Stimulated activated naive CD8-positive, alpha-beta T cell treated with anti-CD3 and anti-CD28 coated beads, Interleukin-15, Interleukin-2, amounts not matched to agents 100 ng/mL and 50 ng/mL, for 24 hours (primary cell): ENCODE results near the gene ARL10.

Experiments
- H3K27ac Mint-ChIP-seq: one replicate; pipeline ENCODE4 v1.8.0; 2021; ENCODE audit warnings: mild to moderate bottlenecking, mixed read lengths
- H3K27me3 Mint-ChIP-seq: one replicate; pipeline ENCODE4 v1.8.0; 2021; ENCODE audit warnings: mixed read lengths
- H3K36me3 Mint-ChIP-seq: one replicate; pipeline ENCODE4 v1.8.0; 2021; ENCODE audit warnings: low read depth, mixed read lengths
- H3K4me1 Mint-ChIP-seq: one replicate; pipeline ENCODE4 v1.8.0; 2021; ENCODE audit warnings: low read depth, mixed read lengths
- H3K4me3 Mint-ChIP-seq: one replicate; pipeline ENCODE4 v1.8.0; 2021; ENCODE audit warnings: mild to moderate bottlenecking, mixed read lengths
- H3K9me3 Mint-ChIP-seq: one replicate; pipeline ENCODE4 v1.8.0; 2021; ENCODE audit warnings: mixed read lengths

Gene ARL10

DNA sequence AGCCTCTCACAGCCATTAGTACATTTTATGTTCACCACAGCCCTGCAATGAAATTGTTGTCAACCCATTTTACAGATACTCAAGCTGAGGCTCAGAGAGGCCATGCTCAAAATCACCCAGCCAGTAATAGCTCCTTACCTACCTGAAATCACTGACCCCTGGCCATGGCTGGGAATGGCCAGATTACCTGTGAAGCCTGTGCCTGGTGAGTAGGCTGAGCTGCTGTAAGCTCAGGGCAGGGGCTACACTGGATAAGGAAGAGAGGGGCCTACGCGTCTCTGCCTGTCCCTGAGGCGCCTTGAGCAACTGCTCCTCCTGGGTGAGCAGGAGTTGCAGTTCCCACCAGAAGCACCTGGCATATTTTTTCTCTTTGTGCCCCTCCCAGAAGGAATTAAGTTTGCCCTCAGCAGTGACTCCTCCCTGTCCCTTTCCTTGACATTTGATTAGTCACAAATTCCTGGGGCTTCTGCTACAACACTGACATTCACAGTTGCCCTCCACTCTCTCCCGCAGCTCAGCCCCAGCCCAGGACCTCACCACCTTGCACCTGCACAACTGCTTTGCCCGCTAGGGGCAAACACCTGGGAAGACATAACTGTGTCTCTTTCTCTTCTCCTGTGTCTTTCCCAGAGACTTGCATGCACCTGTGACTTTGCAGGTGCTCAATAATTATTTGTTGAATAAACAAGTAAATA, 45.3 kb downstream of the ARL10 start:
- Mint-ChIP-seq H3K4me3 (no peak overlapping the region), H3K36me3 (peaks cover 11% of the 10 kb centered on the region), H3K4me1 (peaks cover 30% of the 10 kb centered on the region), H3K9me3 (no peaks in the 10 kb centered on the region), H3K27ac (no peak overlapping the region), H3K27me3 (no peaks in the 10 kb centered on the region)

GRCh38 chr5:176412517-176413254, 47.4 kb downstream of the ARL10 start:
- Mint-ChIP-seq H3K36me3 (peaks cover 10% of the 10 kb centered on the region), H3K4me1 (peaks cover 38% of the 10 kb centered on the region), H3K27me3 (no peaks in the 10 kb centered on the region), H3K9me3 (no peaks in the 10 kb centered on the region), H3K27ac (no peak overlapping the region), H3K4me3 (no peak overlapping the region)

- Mint-ChIP-seq H3K9me3 (no peaks in the 10 kb centered on the region), H3K36me3 (peaks cover 7% of the 10 kb centered on the region), H3K4me1 (peaks cover 38% of the 10 kb centered on the region), H3K4me3 (no peak overlapping the region), H3K27ac (no peak overlapping the region), H3K27me3 (no peaks in the 10 kb centered on the region)
Observed at GRCh38 chr5:176413255-176413565, 47.9 kb downstream of the ARL10 start.

DNA sequence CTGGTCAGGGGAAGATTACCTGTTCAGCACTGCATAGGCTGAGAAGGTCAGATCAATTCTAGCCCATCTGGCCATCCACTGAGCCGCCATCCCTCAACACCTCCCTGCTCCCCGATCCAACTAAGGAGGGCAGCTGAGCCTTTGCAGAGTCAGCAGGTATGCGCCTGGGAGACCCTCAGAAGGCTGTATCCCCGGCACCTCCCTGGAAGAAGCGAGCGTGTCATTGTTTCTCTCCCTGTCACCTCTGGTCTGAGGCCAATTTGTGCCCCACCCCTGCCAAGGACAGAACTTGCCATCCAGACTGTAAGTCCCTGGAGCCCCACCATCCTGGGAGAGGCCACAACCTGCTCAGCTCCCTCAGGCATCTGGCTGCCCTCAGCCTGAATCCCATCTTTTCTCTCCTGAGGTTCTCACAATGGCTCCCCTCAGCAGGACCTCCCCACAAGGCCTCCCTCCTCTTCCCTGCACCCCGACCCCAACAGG, 48.5 kb downstream of the ARL10 start:
- no peaks in the 10 kb centered on the region for H3K9me3 Mint-ChIP-seq
- H3K36me3 Mint-ChIP-seq: peaks cover 7% of the 10 kb centered on the region
- H3K4me1 Mint-ChIP-seq: peaks cover 38% of the 10 kb centered on the region
- no peaks in the 10 kb centered on the region for H3K27me3 Mint-ChIP-seq
- H3K4me3 Mint-ChIP-seq: no peak overlapping the region
- H3K27ac Mint-ChIP-seq: no peak overlapping the region

DNA sequence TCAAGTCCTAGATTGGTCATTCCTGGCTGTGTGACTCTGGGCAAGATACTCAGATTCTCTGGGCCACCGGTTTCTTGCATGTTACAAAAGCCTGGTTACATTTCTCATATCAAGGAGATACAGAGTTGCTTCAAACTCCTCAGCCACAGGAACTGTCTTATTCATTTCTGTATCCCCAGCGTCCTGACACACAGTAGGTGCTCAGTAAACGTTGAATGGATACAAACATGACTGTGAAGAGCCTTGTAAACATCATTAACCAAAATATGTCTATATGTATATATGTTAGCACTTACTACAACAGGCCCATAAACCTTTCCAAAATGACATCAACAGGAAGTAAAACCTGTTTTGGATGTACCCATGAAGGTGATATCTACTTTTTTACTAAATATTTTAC, 49.4 kb downstream of the ARL10 start:
- peaks cover 38% of the 10 kb centered on the region for H3K4me1 Mint-ChIP-seq
- no peaks in the 10 kb centered on the region for H3K9me3 Mint-ChIP-seq
- H3K4me3 Mint-ChIP-seq: peak overlapping the region; percentile 84
- peaks cover 5% of the 10 kb centered on the region for H3K36me3 Mint-ChIP-seq
- H3K27me3 Mint-ChIP-seq: no peaks in the 10 kb centered on the region
- no peak overlapping the region for H3K27ac Mint-ChIP-seq

GRCh38 chr5:176415240-176415951, 50.1 kb downstream of the ARL10 start:
- peak overlapping the region; percentile 84 for H3K4me3 Mint-ChIP-seq
- H3K27ac Mint-ChIP-seq: no peak overlapping the region
- no peaks in the 10 kb centered on the region for H3K36me3 Mint-ChIP-seq
- H3K27me3 Mint-ChIP-seq: no peaks in the 10 kb centered on the region
- H3K9me3 Mint-ChIP-seq: no peaks in the 10 kb centered on the region
- peaks cover 38% of the 10 kb centered on the region for H3K4me1 Mint-ChIP-seq

DNA sequence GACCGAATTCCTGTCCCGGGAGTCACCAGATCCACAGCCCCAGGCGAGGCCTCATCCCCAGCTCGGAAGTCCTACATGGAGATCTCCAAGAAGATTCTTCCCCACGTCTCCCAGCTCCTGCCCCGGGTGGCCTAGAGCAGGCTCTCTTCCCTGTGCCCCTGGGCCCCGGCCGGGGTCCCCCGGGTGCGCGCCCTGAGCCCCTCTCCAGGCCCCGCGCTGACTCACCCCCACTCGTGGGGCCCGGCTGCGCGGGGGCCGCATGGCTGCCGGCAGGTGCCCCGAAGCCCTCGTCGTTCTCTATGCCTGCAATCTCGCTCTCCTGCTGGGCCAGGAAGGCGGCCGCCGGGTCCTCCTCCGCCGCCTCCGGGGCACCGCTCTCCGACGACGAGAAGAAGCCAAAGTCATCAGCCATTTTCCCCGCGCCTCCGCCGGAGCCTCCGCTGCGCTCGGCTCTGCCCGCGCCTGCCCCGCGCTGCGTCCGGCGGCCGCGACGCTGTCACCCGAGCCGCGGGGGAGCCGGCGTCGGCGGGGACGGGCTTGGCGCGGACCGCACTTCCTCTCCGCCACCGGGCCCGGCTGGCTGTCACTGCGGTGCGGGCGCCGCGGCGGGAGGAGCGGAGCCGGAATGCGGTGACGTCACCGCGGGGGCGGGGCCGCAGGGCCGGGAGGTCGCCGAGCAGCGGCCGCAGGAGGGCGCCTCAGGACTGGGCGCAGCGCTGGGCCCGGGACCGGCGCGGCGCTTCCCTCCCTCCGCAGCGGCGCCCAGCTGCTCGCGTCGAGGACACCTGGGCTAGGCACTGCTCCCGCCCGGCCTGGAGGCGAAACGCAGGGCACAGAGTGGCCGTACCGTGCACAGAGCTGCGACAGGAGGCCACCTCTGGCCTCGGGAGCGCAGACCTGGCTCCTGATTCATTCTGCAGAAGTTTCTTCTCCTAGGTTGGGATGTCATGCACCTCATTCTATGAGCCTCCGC, 51.0 kb downstream of the ARL10 start, which contains the start of gene CLTB:
CLTB (minus strand) TSS at position 588 of the 973 bp plus-strand sequence; CDS start at position 412, 176 bp downstream.
- Mint-ChIP-seq H3K27ac (no peak within 1 kb of the TSS), H3K9me3 (no peaks in the 10 kb centered on the region), H3K4me1 (peaks cover 35% of the 10 kb centered on the region), H3K36me3 (no peaks in the 10 kb centered on the region), H3K4me3 (peak within 1 kb of the TSS; percentile 84), H3K27me3 (no peaks in the 10 kb centered on the region)

DNA sequence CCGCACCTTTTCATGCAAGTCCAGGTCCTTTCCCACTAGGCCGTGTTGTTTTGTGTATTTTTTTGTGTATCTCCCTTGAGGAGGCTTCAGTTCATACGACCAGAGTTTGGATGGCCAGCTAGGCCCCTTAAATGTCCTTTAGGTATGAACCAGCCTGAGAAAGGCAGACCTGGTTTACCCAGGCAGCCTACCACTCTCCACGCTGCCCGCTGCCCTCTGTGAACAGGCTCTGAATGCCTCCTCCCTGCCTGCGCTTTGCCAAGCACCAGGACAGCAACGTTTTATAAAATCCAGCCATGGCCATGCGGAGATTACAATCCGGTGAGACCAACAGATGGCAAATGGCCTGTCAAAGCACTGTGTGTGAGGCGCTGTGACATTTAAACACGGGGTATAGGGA, 51.7 kb downstream of the ARL10 start:
- Mint-ChIP-seq H3K36me3 (no peaks in the 10 kb centered on the region), H3K27ac (no peak overlapping the region), H3K4me3 (peak overlapping the region; percentile 62), H3K9me3 (no peaks in the 10 kb centered on the region), H3K27me3 (no peaks in the 10 kb centered on the region), H3K4me1 (peaks cover 30% of the 10 kb centered on the region)

GRCh38 chr5:176418251-176418650, 53.0 kb downstream of the ARL10 start:
- Mint-ChIP-seq H3K36me3 (no peaks in the 10 kb centered on the region), H3K27ac (peak overlapping the region; percentile 1)

GRCh38 chr5:176420086-176420485, 54.8 kb downstream of the ARL10 start:
- no peak overlapping the region for H3K4me3 Mint-ChIP-seq

More at GRCh38 chr5:176418251-176418650, 53.0 kb downstream of the ARL10 start:
- H3K4me3 Mint-ChIP-seq: no peak overlapping the region
- H3K9me3 Mint-ChIP-seq: no peaks in the 10 kb centered on the region
- H3K27me3 Mint-ChIP-seq: no peaks in the 10 kb centered on the region
- H3K4me1 Mint-ChIP-seq: peaks cover 30% of the 10 kb centered on the region

DNA sequence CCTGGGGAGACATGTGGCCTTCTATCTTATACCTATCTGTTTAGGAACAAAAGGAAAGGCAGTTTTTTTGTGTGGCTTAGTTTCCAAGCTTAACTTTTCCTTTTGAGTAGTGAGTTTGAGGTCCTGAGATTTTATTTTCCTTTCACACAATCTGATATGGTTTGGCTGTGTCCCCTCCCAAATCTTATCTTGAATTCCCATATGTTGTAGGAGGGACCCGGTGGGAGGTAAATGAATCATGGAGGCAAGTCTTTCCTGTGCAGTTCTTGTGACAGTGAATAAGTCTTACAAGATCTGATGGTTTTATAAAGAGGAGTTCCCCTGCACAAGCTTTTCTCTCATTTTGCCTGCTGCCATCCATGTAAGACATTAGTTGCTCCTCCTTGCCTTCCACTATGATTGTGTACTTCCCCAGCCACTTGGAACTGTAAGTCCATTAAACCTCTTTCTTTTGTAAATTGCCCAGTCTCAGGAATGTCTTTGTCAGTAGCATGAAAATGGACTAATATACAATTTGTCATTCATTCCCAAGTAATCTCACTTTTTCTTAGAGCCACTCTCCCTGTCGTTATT, 55.8 kb downstream of the ARL10 start:
- H3K4me1 Mint-ChIP-seq: peaks cover 8% of the 10 kb centered on the region
- no peak overlapping the region for H3K27ac Mint-ChIP-seq
- H3K4me3 Mint-ChIP-seq: no peak overlapping the region
- no peaks in the 10 kb centered on the region for H3K27me3 Mint-ChIP-seq
- H3K36me3 Mint-ChIP-seq: no peaks in the 10 kb centered on the region
- H3K9me3 Mint-ChIP-seq: no peaks in the 10 kb centered on the region

More at GRCh38 chr5:176420086-176420485, 54.8 kb downstream of the ARL10 start:
- Mint-ChIP-seq H3K27me3 (no peaks in the 10 kb centered on the region), H3K9me3 (no peaks in the 10 kb centered on the region), H3K27ac (no peak overlapping the region), H3K4me1 (peaks cover 14% of the 10 kb centered on the region), H3K36me3 (no peaks in the 10 kb centered on the region)

- Mint-ChIP-seq H3K27me3 (no peaks in the 10 kb centered on the region), H3K9me3 (no peaks in the 10 kb centered on the region), H3K4me3 (no peak overlapping the region), H3K27ac (no peak overlapping the region), H3K4me1 (no peaks in the 10 kb centered on the region), H3K36me3 (no peaks in the 10 kb centered on the region)
Observed at GRCh38 chr5:176424181-176424580, 58.9 kb downstream of the ARL10 start.

GRCh38 chr5:176425138-176425537, 59.9 kb downstream of the ARL10 start:
- H3K36me3 Mint-ChIP-seq: no peaks in the 10 kb centered on the region
- peaks cover 4% of the 10 kb centered on the region for H3K4me1 Mint-ChIP-seq
- no peaks in the 10 kb centered on the region for H3K9me3 Mint-ChIP-seq
- no peaks in the 10 kb centered on the region for H3K27me3 Mint-ChIP-seq
- no peak overlapping the region for H3K27ac Mint-ChIP-seq
- H3K4me3 Mint-ChIP-seq: no peak overlapping the region

GRCh38 chr5:176425791-176426190, 60.5 kb downstream of the ARL10 start:
- no peaks in the 10 kb centered on the region for H3K27me3 Mint-ChIP-seq
- H3K4me3 Mint-ChIP-seq: no peak overlapping the region
- no peaks in the 10 kb centered on the region for H3K9me3 Mint-ChIP-seq
- no peak overlapping the region for H3K27ac Mint-ChIP-seq
- peaks cover 10% of the 10 kb centered on the region for H3K4me1 Mint-ChIP-seq
- no peaks in the 10 kb centered on the region for H3K36me3 Mint-ChIP-seq
